AG10803 (cell line): ENCODE results near the gene BEND7.

ENCODE experiments used
- DNase-seq: peaks from one replicate; pipeline ENCODE4 v3.0.0; 2010; ENCODE audit warnings: low read depth
- H3K4me3 ChIP-seq: 2 replicates; pipeline ENCODE4 v1.5.1; 2011; ENCODE audit warnings: mild to moderate bottlenecking, low read length, control low read depth
- TF ChIP-seq, protein P1 (sequence below): conservative IDR thresholded peaks from 2 replicates; pipeline ENCODE4 v1.5.1; 2011; ENCODE audit warnings: mild to moderate bottlenecking, low read length, control low read depth, inconsistent platforms

Gene BEND7

DNA sequence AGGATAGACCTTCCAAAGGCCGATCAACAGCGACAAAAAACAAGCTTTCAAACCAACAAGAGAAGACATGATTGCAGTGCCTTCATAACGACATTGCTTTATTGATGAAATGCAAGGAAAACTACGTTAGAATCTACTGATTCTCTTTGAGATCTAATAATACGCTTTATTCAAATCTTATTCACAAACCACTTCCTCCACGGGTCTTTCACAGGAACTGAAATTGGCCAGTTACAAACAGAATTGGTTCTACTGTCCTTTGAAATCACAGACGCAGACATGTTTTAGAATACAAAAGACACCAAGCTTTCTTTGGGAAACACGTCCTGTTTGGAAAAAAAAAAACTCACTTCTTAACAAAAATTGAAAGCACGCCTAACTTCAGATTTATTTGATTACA is 106.0 kb downstream of the BEND7 start:
- TF ChIP-seq, protein P1, sequence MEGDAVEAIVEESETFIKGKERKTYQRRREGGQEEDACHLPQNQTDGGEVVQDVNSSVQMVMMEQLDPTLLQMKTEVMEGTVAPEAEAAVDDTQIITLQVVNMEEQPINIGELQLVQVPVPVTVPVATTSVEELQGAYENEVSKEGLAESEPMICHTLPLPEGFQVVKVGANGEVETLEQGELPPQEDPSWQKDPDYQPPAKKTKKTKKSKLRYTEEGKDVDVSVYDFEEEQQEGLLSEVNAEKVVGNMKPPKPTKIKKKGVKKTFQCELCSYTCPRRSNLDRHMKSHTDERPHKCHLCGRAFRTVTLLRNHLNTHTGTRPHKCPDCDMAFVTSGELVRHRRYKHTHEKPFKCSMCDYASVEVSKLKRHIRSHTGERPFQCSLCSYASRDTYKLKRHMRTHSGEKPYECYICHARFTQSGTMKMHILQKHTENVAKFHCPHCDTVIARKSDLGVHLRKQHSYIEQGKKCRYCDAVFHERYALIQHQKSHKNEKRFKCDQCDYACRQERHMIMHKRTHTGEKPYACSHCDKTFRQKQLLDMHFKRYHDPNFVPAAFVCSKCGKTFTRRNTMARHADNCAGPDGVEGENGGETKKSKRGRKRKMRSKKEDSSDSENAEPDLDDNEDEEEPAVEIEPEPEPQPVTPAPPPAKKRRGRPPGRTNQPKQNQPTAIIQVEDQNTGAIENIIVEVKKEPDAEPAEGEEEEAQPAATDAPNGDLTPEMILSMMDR: no peak
- no peak overlapping the region for H3K4me3 ChIP-seq
- no peak for DNase-seq

DNA sequence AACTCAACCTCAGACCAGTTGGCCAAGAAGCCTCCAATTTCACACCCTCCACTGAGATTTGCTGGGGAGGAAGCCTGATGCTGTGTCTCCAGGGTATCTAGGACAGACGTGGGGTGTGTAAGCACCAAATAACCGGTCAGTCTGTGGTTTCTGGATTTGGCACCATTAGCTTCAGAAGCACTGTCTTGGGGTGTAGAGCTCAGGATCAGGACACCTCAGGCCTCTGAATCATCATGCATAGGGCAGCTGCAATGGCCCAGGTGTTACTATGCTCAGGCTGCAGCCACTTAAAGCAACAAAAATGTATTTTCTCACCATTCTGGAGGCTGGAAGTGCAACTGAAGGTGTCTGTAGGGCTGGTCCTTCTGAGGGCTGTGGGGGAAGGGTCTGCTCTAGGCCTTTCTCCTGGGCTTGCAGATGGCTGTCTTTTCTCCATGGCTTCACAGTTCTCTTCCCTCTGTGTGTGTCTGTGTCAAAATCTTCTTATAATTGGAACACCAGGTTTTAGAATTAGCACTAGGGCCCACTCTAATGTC is 107.4 kb downstream of the BEND7 start:
- no peak overlapping the region for H3K4me3 ChIP-seq
- TF ChIP-seq, protein P1: no peak
- DNase-seq: no peak

DNA sequence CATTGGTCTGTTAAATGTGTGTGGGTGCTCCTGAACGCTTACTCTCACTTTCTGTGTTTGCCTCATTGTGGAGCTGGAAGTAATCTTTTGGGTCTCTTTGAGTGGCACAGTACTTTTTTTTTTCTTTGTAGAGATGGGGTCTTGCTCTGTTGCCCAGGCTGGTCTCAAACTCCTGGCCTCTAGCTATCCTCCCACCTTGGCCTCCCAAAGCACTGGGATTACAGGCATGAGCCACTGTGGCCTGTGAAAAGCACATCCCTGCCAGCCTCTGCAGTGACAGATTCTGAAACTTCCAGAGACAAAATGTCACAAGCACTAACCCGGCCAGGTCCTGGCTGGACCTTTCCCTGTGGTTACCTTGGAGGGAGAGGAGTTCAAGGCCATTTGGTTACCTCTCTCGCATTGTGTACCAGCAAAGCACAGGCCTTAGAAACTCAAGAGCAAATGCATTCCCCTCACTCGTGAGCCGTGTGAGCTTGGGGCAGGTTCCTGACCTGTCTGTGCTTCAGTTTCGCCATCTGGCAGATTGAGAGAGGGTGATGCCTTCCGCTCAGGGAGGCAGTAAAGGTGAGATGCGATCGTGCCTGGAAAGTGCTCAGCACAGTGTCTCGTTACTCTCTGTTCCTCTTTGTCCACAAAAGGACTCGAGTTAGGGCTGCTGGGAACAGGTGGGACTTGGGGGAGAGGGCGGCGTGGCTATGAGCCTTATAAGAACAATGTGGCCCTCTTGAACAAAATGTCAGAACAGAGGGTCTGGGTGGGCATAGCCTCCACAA is 108.1 kb downstream of the BEND7 start:
- TF ChIP-seq, protein P1: no peak
- DNase-seq: no peak
- H3K4me3 ChIP-seq: no peak overlapping the region

DNA sequence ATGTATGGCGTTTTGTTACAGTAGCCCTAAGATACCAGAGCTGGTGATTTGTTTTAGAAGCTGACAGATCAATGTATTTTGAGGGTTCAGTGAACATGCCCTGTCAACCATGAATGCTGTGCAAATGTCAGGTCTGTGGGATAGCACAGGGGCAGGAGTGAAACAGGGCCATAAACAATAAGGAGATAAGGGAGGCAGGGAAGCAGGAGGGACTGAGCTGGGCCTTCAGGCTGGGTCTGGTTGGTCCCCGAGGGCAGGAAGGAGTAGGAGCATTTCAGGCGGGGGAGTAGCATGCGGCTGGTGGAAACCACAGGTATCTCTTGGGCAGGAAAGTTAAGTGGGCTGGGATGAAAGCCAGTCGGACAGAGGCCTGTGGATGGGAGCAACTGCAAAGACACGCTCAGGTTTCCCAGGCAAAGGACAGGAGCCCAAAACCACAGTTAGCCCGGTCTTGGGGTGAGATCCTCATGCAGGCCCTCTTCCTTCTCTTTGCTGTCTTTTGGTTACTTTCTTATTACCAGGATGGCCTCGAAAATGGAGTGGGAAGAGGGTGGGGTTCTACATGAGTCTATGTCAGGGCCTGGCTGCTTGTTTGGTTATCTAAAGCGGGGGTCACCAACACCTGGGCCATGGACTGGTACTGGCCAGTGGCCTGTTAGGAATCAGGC is 111.2 kb downstream of the BEND7 start:
- TF ChIP-seq, protein P1: no peak
- no peak for DNase-seq
- H3K4me3 ChIP-seq: no peak overlapping the region

DNA sequence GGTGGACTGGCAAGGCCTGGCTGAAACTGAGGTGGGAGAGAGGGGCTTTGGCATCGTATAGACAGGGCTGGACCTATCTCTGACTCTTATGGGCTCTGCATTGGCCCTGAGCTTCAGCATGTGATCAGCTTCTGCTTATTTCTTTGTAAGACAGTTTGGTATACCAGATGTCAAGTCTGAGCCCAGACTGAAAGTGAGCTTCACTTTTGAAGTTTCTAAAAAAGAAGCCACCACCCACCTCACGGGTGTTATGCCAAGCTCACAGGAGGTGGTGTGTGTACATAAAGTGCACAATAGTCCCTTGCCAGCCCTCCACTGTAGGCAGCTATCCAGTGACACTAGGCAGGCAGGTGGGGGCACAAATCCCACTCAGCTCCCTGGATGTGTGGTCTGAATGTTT is 112.1 kb downstream of the BEND7 start:
- no peak for DNase-seq
- TF ChIP-seq, protein P1: no peak
- no peak overlapping the region for H3K4me3 ChIP-seq

DNA sequence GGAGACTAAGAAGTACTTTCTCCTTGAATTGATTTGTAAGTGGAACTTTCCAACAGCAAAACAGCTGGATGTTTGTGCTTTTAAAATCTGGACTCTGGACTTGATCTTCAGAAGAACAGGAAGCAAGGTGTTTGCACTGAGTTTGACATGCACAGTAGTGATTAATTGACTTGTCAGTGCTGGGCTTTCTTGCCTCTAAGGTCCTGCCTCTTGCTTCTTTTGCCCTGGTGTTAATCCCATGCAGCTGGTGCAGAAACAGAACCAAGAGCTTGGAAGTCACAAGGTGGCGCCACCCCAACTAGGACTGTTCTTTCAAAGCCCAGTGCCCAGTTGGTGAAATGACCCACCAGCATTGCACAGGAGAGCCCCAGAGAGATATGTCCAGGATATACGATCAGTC is 114.0 kb downstream of the BEND7 start:
- TF ChIP-seq, protein P1: peak; percentile 46
- DNase-seq: peak; percentile 26
- no peak overlapping the region for H3K4me3 ChIP-seq

DNA sequence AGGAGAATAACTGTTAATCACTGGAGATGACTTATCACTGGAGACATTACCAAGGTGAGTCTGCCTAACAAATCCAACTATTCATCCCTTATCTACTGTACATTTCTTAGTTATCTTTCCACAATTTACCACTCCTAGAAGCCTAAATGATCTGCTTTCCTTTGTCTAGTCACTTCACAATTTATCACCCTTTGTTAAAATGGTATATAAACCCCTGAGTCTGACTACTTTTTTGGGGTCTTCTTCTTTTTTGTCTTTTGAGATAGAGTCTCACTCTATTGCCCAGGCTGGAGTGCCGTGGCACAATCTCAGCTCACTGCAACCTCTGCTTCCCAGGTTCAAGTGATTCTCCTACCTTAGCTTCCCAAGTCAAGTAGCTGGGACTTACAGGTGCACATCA is 114.7 kb downstream of the BEND7 start:
- DNase-seq: no peak
- TF ChIP-seq, protein P1: no peak
- H3K4me3 ChIP-seq: no peak overlapping the region
